NCI-H510A treated with DMSO at 0.1 percent for 48 hours (cell line): ENCODE measurements around the gene CHEK1.

Experiments
- DNase-seq: peaks from one replicate; lab custom pipeline; 2025; lab: John Stamatoyannopoulos, UW

The CHEK1 gene

GRCh38 chr11:125626288-125626950, 1.5 kb downstream of the CHEK1 start:
- DNase-seq: peak; percentile 87

- no peak for DNase-seq
Observed at GRCh38 chr11:125627236-125627910, 2.4 kb downstream of the CHEK1 start.

GRCh38 chr11:125637840-125638239, 12.9 kb downstream of the CHEK1 start:
- no peak for DNase-seq

GRCh38 chr11:125638315-125638714, 13.4 kb downstream of the CHEK1 start:
- no peak for DNase-seq

GRCh38 chr11:125645871-125646270, 20.9 kb downstream of the CHEK1 start:
- no peak for DNase-seq

GRCh38 chr11:125649465-125650166, 24.7 kb downstream of the CHEK1 start:
- DNase-seq: no peak

GRCh38 chr11:125662689-125663088, 37.7 kb downstream of the CHEK1 start:
- DNase-seq: no peak

- no peak for DNase-seq
Observed at GRCh38 chr11:125663910-125664309, 38.9 kb downstream of the CHEK1 start.

- DNase-seq: no peak
Observed at GRCh38 chr11:125667151-125667550, 42.2 kb downstream of the CHEK1 start.

- no peak for DNase-seq
Observed at GRCh38 chr11:125670172-125670571, 45.2 kb downstream of the CHEK1 start.

GRCh38 chr11:125671561-125671960, 46.6 kb downstream of the CHEK1 start:
- no peak for DNase-seq

- no peak for DNase-seq
Observed at GRCh38 chr11:125674210-125674609, 49.2 kb downstream of the CHEK1 start.

- no peak for DNase-seq
Observed at GRCh38 chr11:125675196-125675595, 50.2 kb downstream of the CHEK1 start.

GRCh38 chr11:125679397-125679796, 54.4 kb downstream of the CHEK1 start:
- DNase-seq: no peak

GRCh38 chr11:125679837-125680236, 54.9 kb downstream of the CHEK1 start:
- DNase-seq: no peak

GRCh38 chr11:125680747-125681146, 55.8 kb downstream of the CHEK1 start, which contains the start of gene ACRV1:
Gene ACRV1, minus strand, starts transcription at chr11:125680847. Its CDS starts 67 bp downstream, at chr11:125680780.
- no peak for DNase-seq

- DNase-seq: no peak
Observed at GRCh38 chr11:125685228-125685627, 60.3 kb downstream of the CHEK1 start.

GRCh38 chr11:125688066-125688465, 63.1 kb downstream of the CHEK1 start:
- DNase-seq: no peak

GRCh38 chr11:125688632-125689031, 63.7 kb downstream of the CHEK1 start:
- DNase-seq: no peak

- DNase-seq: no peak
Observed at GRCh38 chr11:125689274-125689859, 64.4 kb downstream of the CHEK1 start.

- no peak for DNase-seq
Observed at GRCh38 chr11:125690006-125690405, 65.0 kb downstream of the CHEK1 start.

- DNase-seq: no peak
Observed at GRCh38 chr11:125692887-125693286, 67.9 kb downstream of the CHEK1 start.

GRCh38 chr11:125694951-125695350, 70.0 kb downstream of the CHEK1 start:
- no peak for DNase-seq
